Right lobe of liver (tissue), 4 donors: ENCODE data around the gene SHROOM2.

ENCODE experiments used
- POLR2A ChIP-seq: fragments of 450-650 bp; IDR thresholded peaks from one replicate; pipeline ENCODE4 v1.6.1; 2017; ENCODE audit warnings: antibody characterized with exemption, mild to moderate bottlenecking
- TF ChIP-seq, protein P1 (sequence below), 4 donors: fragments of 200-600 bp in 3 of 4; fragments of 450-650 bp in 1 of 4; IDR thresholded peaks; one replicate each; pipeline versions ENCODE4 v1.5.1 to v1.8.0; 2016 to 2022; ENCODE audit warnings: antibody characterized with exemption in 4 of 4, mild to moderate bottlenecking in 2 of 4
- donor health status: DM: no; HTN: no; CAD: no.
- donor health status: DM: no; HTN: no; CAD: no.
- donor health status: DM: no; HTN: yes; CAD: no.

DNA sequence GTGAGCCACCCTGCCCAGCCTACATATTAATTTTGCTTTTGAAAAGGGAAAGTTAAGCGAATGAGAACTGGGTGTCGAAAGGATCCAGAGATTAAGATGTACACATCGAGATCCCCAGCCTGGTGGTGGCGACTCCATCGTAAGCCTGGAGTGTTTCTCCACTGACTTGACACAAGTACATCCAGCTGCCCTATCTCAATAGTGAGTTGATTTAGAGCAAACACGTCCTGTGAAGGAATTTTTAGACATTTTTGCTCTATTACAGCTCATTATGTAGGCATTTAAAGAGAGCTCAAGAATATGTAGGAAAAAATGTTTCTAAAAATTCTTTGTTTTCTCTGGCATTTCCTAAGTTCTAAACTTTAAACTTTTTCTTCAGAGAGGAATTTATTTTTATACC, 169.3 kb downstream of the SHROOM2 start:
- TF ChIP-seq, protein P1, sequence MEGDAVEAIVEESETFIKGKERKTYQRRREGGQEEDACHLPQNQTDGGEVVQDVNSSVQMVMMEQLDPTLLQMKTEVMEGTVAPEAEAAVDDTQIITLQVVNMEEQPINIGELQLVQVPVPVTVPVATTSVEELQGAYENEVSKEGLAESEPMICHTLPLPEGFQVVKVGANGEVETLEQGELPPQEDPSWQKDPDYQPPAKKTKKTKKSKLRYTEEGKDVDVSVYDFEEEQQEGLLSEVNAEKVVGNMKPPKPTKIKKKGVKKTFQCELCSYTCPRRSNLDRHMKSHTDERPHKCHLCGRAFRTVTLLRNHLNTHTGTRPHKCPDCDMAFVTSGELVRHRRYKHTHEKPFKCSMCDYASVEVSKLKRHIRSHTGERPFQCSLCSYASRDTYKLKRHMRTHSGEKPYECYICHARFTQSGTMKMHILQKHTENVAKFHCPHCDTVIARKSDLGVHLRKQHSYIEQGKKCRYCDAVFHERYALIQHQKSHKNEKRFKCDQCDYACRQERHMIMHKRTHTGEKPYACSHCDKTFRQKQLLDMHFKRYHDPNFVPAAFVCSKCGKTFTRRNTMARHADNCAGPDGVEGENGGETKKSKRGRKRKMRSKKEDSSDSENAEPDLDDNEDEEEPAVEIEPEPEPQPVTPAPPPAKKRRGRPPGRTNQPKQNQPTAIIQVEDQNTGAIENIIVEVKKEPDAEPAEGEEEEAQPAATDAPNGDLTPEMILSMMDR (IDR thresholded peaks at IDR 0.05) = no peak
- TF ChIP-seq POLR2A = no peak
